Esophagus muscularis mucosa (tissue), 4 donors: ENCODE results near the gene COL27A1. TPM values are rescaled to one million over a fixed set of nuclear protein-coding genes. Genes with fewer than 3 reads are reported as not detected.

Experiments used
- DNase-seq: peaks from one replicate; pipeline ENCODE4 v3.0.0-alpha.2; 2017; ENCODE audit errors: extremely low spot score
- H3K27ac ChIP-seq, 4 donors: fragments of 200-600 bp; sonication (generic); replicated peaks in 1 of 4; 1 replicate in 3 of 4; 2 replicates in 1 of 4; pipeline ENCODE4 v1.5.1; 2016 to 2019; ENCODE audit warnings: mild to moderate bottlenecking in 1 of 4
- H3K27me3 ChIP-seq, 4 donors: fragments of 200-600 bp; sonication (generic); one replicate each; pipeline versions ENCODE4 v1.5.1 to v1.6.0; 2016 to 2019
- H3K36me3 ChIP-seq, 4 donors: fragments of 200-600 bp; sonication (generic); one replicate each; pipeline ENCODE4 v1.5.1; 2016 to 2019
- H3K4me1 ChIP-seq, 4 donors: fragments of 200-600 bp; sonication (generic); one replicate each; pipeline ENCODE4 v1.5.1; 2016 to 2019
- H3K4me3 ChIP-seq, 4 donors: fragments of 200-600 bp; sonication (generic); 1 replicate in 2 of 4; 2 replicates in 2 of 4; pipeline ENCODE4 v1.5.1; 2016 to 2019; ENCODE audit warnings: mild to moderate bottlenecking in 4 of 4, moderate library complexity in 1 of 4
- H3K9me3 ChIP-seq, 4 donors: fragments of 200-600 bp; sonication (generic); 1 replicate in 3 of 4; 2 replicates in 1 of 4; pipeline ENCODE4 v1.5.1; 2016 to 2019
- EP300 ChIP-seq: sonication (generic); formaldehyde crosslinking; IDR thresholded peaks from one replicate; pipeline ENCODE4 v1.6.1; 2017; ENCODE audit warnings: antibody characterized with exemption
- POLR2A ChIP-seq: fragments of 450-650 bp; IDR thresholded peaks from one replicate; pipeline ENCODE4 v1.6.1; 2017; ENCODE audit warnings: antibody characterized with exemption, moderate library complexity, mild to moderate bottlenecking, low read depth
- POLR2AphosphoS5 ChIP-seq, 2 donors: sonication (generic); formaldehyde crosslinking; IDR thresholded peaks; one replicate each; pipeline ENCODE4 v1.6.1; 2017; ENCODE audit warnings: antibody characterized with exemption in 2 of 2
- WGBS: methylation state at CpG from one replicate; pipeline ENCODE4 v1.1.5; 2018; 5-methylcytosine and 5-hydroxymethylcytosine counted together
- intact Hi-C: fragments of 100-400 bp; cut with DNase I; formaldehyde crosslinking; loops from one replicate; pipeline ENCODE4 v1.15.1; 2023
- total RNA-seq, 4 donors: library from RNA; depleted of rRNA; stranded (reverse); fragments of >200 nt; gene quantifications; one replicate each; pipeline versions ENCODE4 v1.1.0 to v1.2.1, GENCODE V29; 2016
- TF ChIP-seq, protein P1 (sequence below), 3 experiments: fragments of 200-600 bp in 2 of 3; fragments of 450-650 bp in 1 of 3; sonication (generic) in 2 of 3; IDR thresholded peaks; one replicate each; pipeline ENCODE4 v1.5.1; 2017 to 2019; ENCODE audit warnings: antibody characterized with exemption in 3 of 3, mild to moderate bottlenecking in 2 of 3, moderate library complexity in 1 of 3

Gene COL27A1
- total RNA-seq, 4 donors from 2014 or later = 1.8 to 3.3 (median 2.7) TPM

DNA sequence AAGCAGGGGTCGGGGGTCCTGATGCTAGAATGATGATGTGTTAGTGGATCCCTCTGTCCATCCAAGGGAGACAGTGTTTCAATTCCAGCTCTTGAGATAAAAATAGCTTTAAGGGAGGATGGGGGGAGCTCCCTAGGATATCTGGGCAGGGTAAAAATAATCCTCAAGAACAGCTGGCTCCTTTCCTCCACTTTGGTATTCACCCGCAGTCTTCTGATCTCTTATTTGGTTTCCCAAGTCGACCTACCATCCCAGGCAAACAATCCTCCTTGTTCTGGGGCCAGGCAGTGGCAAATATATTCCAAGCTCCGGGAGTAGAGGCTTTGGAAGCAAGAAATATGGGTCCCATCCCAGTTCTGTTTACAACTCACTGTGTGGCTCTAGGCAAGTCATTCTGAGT lies 14.5 kb upstream of the COL27A1 start:
- Histone ChIP-seq H3K36me3 (no peaks in the 10 kb centered on the region), H3K4me1 (peaks cover 18 to 30% (median 19%) of the 10 kb centered on the region in 4 donors), H3K4me3 (no peak overlapping the region), H3K27me3 (peaks cover 0 to 4% (median 0%) of the 10 kb centered on the region in 4 donors), H3K9me3 (no peaks in the 10 kb centered on the region), H3K27ac (no peak overlapping the region)
- WGBS = 47% methylated on average over 4 of the region's 4 CpGs
- no peak for DNase-seq
- TF ChIP-seq, protein P1, sequence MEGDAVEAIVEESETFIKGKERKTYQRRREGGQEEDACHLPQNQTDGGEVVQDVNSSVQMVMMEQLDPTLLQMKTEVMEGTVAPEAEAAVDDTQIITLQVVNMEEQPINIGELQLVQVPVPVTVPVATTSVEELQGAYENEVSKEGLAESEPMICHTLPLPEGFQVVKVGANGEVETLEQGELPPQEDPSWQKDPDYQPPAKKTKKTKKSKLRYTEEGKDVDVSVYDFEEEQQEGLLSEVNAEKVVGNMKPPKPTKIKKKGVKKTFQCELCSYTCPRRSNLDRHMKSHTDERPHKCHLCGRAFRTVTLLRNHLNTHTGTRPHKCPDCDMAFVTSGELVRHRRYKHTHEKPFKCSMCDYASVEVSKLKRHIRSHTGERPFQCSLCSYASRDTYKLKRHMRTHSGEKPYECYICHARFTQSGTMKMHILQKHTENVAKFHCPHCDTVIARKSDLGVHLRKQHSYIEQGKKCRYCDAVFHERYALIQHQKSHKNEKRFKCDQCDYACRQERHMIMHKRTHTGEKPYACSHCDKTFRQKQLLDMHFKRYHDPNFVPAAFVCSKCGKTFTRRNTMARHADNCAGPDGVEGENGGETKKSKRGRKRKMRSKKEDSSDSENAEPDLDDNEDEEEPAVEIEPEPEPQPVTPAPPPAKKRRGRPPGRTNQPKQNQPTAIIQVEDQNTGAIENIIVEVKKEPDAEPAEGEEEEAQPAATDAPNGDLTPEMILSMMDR (IDR thresholded peaks at IDR 0.05) = no peak
- intact Hi-C loops = no loop called here

DNA sequence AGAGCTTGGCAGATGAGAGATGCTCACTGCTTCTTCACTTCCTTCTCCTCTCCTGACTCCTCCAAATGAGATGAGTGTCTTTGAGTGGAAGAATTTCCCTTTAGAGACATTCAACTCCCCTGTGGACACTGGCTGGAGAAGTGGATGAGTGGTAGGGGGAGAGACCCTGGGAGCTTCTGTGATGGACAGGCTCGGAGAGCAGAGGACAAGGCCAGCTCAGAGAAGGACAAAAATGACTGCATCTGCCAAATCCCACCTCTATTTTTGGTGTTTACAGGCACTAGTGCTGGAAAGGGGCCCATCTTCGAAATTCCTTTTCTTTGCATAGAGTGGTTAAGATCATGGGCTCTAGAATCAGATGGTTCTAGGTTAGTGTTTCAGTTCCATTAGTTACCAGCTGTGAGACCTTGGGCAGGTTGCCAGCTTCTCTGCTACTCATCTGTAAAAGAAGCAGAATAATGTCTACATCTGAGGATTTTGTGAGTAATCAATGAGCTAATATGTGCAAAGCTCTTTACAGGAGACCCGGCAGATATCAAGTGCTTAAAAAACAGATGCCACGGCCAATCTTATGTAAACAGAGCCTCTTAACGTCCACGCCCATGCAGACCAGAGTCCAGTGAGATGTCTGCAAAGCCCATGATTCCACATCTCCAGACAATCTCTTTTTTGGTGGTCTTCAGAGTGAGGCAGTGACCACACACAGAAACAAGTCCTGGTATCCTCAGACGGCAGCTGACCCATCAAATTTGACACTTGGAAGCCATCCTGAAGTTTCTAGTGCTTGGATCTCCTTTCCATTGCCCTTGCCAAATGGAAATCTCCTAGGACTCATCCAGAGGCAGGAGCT lies 13.6 kb upstream of the COL27A1 start:
- TF ChIP-seq POLR2AphosphoS5 (IDR thresholded peaks at IDR 0.05) = no peak
- no peak for TF ChIP-seq EP300
- no peak for TF ChIP-seq POLR2A
- TF ChIP-seq, protein P1 (IDR thresholded peaks at IDR 0.05) = no peak

DNA sequence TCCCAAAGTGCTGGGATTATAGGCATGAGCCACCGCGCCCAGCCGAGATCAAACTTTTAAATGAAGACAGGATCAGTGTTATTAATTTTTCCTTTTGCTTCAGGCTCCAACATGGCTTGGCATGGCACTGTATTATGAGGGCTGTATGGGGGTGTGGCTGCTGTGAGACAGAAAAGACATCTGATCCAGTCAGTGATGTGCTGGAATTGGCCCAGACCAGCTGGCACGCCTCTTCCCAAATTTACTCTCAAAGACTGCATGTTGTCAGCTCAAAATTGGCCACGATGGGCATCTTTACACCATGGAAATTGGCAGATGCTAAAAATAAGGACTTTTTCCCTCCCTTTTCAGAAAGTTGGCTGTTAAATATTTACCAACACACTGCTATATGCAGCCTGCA lies 12.1 kb upstream of the COL27A1 start:
- Histone ChIP-seq H3K36me3 (no peaks in the 10 kb centered on the region), H3K9me3 (no peaks in the 10 kb centered on the region), H3K27ac (no peak overlapping the region), H3K4me1 (peaks cover 18 to 30% (median 19%) of the 10 kb centered on the region in 4 donors), H3K27me3 (peaks cover 0 to 4% (median 0%) of the 10 kb centered on the region in 4 donors), H3K4me3 (no peak overlapping the region)
- WGBS = 92% methylated on average over 5 of the region's 5 CpGs
- intact Hi-C loops = no loop called here
- TF ChIP-seq POLR2AphosphoS5 (IDR thresholded peaks at IDR 0.05) (no peak), EP300 (no peak), POLR2A (no peak)
- TF ChIP-seq, protein P1 (IDR thresholded peaks at IDR 0.05) = no peak
- no peak for DNase-seq

More for the DNA sequence above, 13.6 kb upstream of the COL27A1 start:
- intact Hi-C loops = no loop called here
- 40% methylated on average over 7 of the region's 7 CpGs for WGBS
- no peak for DNase-seq
- H3K27ac ChIP-seq = no peak overlapping the region
- no peaks in the 10 kb centered on the region for H3K9me3 ChIP-seq
- H3K27me3 ChIP-seq = peaks cover 0 to 4% (median 0%) of the 10 kb centered on the region in 4 donors
- H3K36me3 ChIP-seq = no peaks in the 10 kb centered on the region
- H3K4me1 ChIP-seq = peaks cover 18 to 30% (median 19%) of the 10 kb centered on the region in 4 donors
- H3K4me3 ChIP-seq = no peak overlapping the region

DNA sequence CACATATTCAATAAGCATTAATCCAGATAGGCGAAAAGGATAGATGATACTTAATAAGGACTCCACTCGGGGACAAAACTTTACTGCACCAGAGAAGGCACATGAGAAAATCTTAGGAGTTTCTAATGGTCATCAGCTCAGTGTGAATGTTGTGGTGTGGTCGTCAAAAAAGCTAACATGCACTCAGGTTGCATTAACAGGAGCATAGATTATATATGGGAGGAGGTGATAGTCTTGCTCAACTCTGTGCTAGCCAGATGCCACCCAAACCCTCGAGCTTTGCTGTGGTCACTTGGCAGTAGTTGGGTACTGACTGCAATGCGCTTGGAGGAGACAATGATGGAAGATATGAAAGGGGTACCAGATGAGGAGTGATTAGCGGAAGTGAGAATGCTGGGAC lies 8.6 kb upstream of the COL27A1 start:
- Histone ChIP-seq H3K9me3 (no peaks in the 10 kb centered on the region), H3K27me3 (peaks cover 0 to 28% (median 2%) of the 10 kb centered on the region in 4 donors), H3K27ac (no peak overlapping the region), H3K36me3 (no peaks in the 10 kb centered on the region), H3K4me3 (no peak overlapping the region), H3K4me1 (peaks cover 5 to 7% (median 7%) of the 10 kb centered on the region in 4 donors)
- TF ChIP-seq POLR2A (no peak), EP300 (no peak), POLR2AphosphoS5 (IDR thresholded peaks at IDR 0.05) (no peak)
- TF ChIP-seq, protein P1 (IDR thresholded peaks at IDR 0.05) = no peak
- WGBS = 82% methylated on average over 6 of the region's 6 CpGs
- intact Hi-C loops = no loop called here
- no peak for DNase-seq
